Endothelial cell of umbilical vein (primary cell): ENCODE data around the gene PKDCC. TPM values are rescaled to one million over a fixed set of nuclear protein-coding genes. Genes with fewer than 3 reads are reported as not detected.

ENCODE experiments used
- BruUV-seq: library from RNA; stranded (reverse); fragments of 400-500 nt; replicated peaks from 2 replicates; lab custom pipeline; 2021; lab: Mats Ljungman, UMichigan
- CTCF ChIA-PET: fragments of 300-600, 350-600 bp; sonication (Branson Sonifier 250); formaldehyde crosslinking; loops from one replicate; lab custom pipeline; 2021; ENCODE audit warnings: antibody characterized with exemption, inconsistent platforms; lab: Charles Lee
- POLR2A ChIA-PET: fragments of 300-600, 350-600 bp; sonication (Branson Sonifier 250); formaldehyde crosslinking; loops from one replicate; lab custom pipeline; 2021; ENCODE audit warnings: antibody characterized with exemption, inconsistent platforms; lab: Charles Lee
- DNase-seq: peaks from one replicate; pipeline ENCODE4 v3.0.0-alpha.2; 2011; ENCODE audit warnings: low read depth, low spot score
- FAIRE-seq: peaks from 2 replicates; lab custom pipeline; 2011; peaks lifted over from hg19 to GRCh38; lab: Jason Lieb, UNC
- H2AFZ ChIP-seq: 2 replicates; pipeline ENCODE4 v1.6.0; 2012; ENCODE audit warnings: low read depth, low read length, control low read depth, inconsistent platforms
- H3K27ac ChIP-seq: 2 replicates; pipeline ENCODE4 v1.5.1; 2011; ENCODE audit warnings: low read depth, mild to moderate bottlenecking, control low read depth, low read length, moderate library complexity; ENCODE audit not compliant: insufficient read depth
- H3K27me3 ChIP-seq, 2 experiments: 2 replicates each; pipeline versions ENCODE4 v1.6.0 to v1.6.1; 2011; ENCODE audit warnings: low read length in 2 of 2, mixed read lengths in 1 of 2; ENCODE audit not compliant: control insufficient read depth in 2 of 2, insufficient read depth in 2 of 2
- H3K36me3 ChIP-seq, 2 experiments: 2 replicates in 1 of 2; 3 replicates in 1 of 2; pipeline ENCODE4 v1.5.1; 2011; ENCODE audit warnings: low read length in 2 of 2, mild to moderate bottlenecking in 1 of 2, moderate library complexity in 1 of 2; ENCODE audit not compliant: control insufficient read depth in 2 of 2, insufficient read depth in 2 of 2; ENCODE audit errors: extremely low read depth in 1 of 2
- H3K4me1 ChIP-seq: 3 replicates; pipeline ENCODE4 v1.5.1; 2011; ENCODE audit warnings: mild to moderate bottlenecking, low read length; ENCODE audit not compliant: control insufficient read depth, insufficient read depth; ENCODE audit errors: extremely low read depth
- H3K4me2 ChIP-seq: 2 replicates; pipeline ENCODE4 v1.6.1; 2011; ENCODE audit warnings: low read length, control low read depth, mixed read lengths; ENCODE audit not compliant: insufficient read depth
- H3K4me3 ChIP-seq, 3 experiments: fragments of 200-600 bp in 1 of 3; sonication (generic), shearing (Covaris generic) in 1 of 3; replicated peaks in 1 of 3; 2 replicates each; pipeline ENCODE4 v1.5.1; 2011 to 2016; ENCODE audit warnings: control low read depth in 3 of 3, low read length in 3 of 3, mild to moderate bottlenecking in 2 of 3, inconsistent platforms in 1 of 3, low read depth in 1 of 3, moderate library complexity in 1 of 3; ENCODE audit not compliant: insufficient read depth in 1 of 3
- H3K79me2 ChIP-seq: 2 replicates; pipeline ENCODE4 v1.6.0; 2012; ENCODE audit warnings: low read length, inconsistent platforms; ENCODE audit not compliant: control insufficient read depth, insufficient read depth
- H3K9ac ChIP-seq: replicated peaks from 2 replicates; pipeline ENCODE3; 2011; ENCODE audit warnings: low read length, control low read depth; ENCODE audit not compliant: insufficient read depth; ENCODE audit errors: extremely low read depth
- H3K9me1 ChIP-seq: replicated peaks from 3 replicates; pipeline ENCODE4 v1.6.0; 2011; ENCODE audit warnings: mild to moderate bottlenecking, low read length; ENCODE audit not compliant: control insufficient read depth, insufficient read depth; ENCODE audit errors: extremely low read depth
- H3K9me3 ChIP-seq: replicated peaks from 2 replicates; pipeline ENCODE4 v1.5.1; 2012; ENCODE audit warnings: low read length, inconsistent platforms; ENCODE audit not compliant: control insufficient read depth, insufficient read depth
- H4K20me1 ChIP-seq: replicated peaks from 2 replicates; pipeline ENCODE3; 2011; ENCODE audit warnings: mild to moderate bottlenecking, low read length; ENCODE audit not compliant: control insufficient read depth, insufficient read depth; ENCODE audit errors: extremely low read depth
- EZH2 ChIP-seq: IDR thresholded peaks from 2 replicates; pipeline ENCODE4 v1.6.1; 2012; ENCODE audit warnings: borderline replicate concordance, low read depth, mild to moderate bottlenecking, moderate library complexity, low read length, inconsistent platforms; ENCODE audit not compliant: severe bottlenecking
- FOS ChIP-seq: IDR thresholded peaks from 2 replicates; pipeline ENCODE4 v1.6.1; 2011; ENCODE audit warnings: mild to moderate bottlenecking, low read length, moderate library complexity, borderline replicate concordance; ENCODE audit not compliant: insufficient read depth
- GATA2 ChIP-seq: IDR thresholded peaks from 2 replicates; pipeline ENCODE4 v1.7.0; 2011; ENCODE audit warnings: low read depth, mild to moderate bottlenecking, moderate library complexity, mixed read lengths, low read length; ENCODE audit not compliant: insufficient read length, insufficient read depth
- JUN ChIP-seq: IDR thresholded peaks from 2 replicates; pipeline ENCODE4 v1.6.1; 2011; ENCODE audit warnings: borderline replicate concordance, low read depth; ENCODE audit not compliant: insufficient read length, insufficient read depth
- MYC ChIP-seq: IDR thresholded peaks from one replicate; pipeline ENCODE4 v1.6.1; 2011; ENCODE audit warnings: mild to moderate bottlenecking, low read depth, low read length
- POLR2A ChIP-seq: IDR thresholded peaks from 2 replicates; pipeline ENCODE4 v1.6.1; 2012; ENCODE audit warnings: low read depth, mild to moderate bottlenecking, control low read depth, low read length
- POLR2AphosphoS5 ChIP-seq: IDR thresholded peaks from 2 replicates; pipeline ENCODE4 v1.6.1; 2012; ENCODE audit warnings: low read depth, mild to moderate bottlenecking, control low read depth, low read length, moderate library complexity; ENCODE audit not compliant: insufficient read depth
- dilution Hi-C: fragments of 300-500 bp; cut with MboI; formaldehyde crosslinking; loops from one replicate; pipeline ENCODE4 v1.15.0; 2019; ENCODE audit warnings: low sequenced_read_pairs; ENCODE audit not compliant: extremely low pct_ligation_motif_present
- intact Hi-C: fragments of 100-400 bp; cut with micrococcal nuclease; formaldehyde crosslinking; loops from one replicate; pipeline ENCODE4 v1.10.0; 2022
- polyA plus RNA-seq, 4 experiments: library from polyadenylated mRNA; depleted of rRNA in 3 of 4; stranded (reverse) in 3 of 4; unstranded in 1 of 4; fragments of >200 nt; gene quantifications; 2 replicates each; pipeline versions ENCODE4 v1.2.1 to v1.2.3, GENCODE V29; 2011 to 2012; ENCODE audit warnings: missing spikeins in 1 of 4
- total RNA-seq: library from RNA; stranded (reverse); gene quantifications from 2 replicates; pipeline ENCODE4 v1.2.3, GENCODE V29; 2021
- TF ChIP-seq, protein P1 (sequence below): IDR thresholded peaks from 2 replicates; pipeline ENCODE4 v1.6.1; 2011; ENCODE audit not compliant: insufficient read depth, insufficient read length
- TF ChIP-seq, protein P2 (sequence below), 2 donors: IDR thresholded peaks; 1 replicate in 1 of 2; 2 replicates in 1 of 2; pipeline ENCODE4 v1.5.1; 2011; ENCODE audit warnings: low read length in 2 of 2, mild to moderate bottlenecking in 2 of 2, moderate library complexity in 2 of 2, control low read depth in 1 of 2, inconsistent platforms in 1 of 2, low read depth in 1 of 2; ENCODE audit not compliant: insufficient read depth in 1 of 2; ENCODE audit errors: extremely low read depth in 1 of 2

PKDCC gene
- total and polyA plus RNA-seq, 2 donors (not counting 3 experiments of a cell fraction or from before 2014, with no cell fraction given): 3.0 to 5.9 TPM

DNA sequence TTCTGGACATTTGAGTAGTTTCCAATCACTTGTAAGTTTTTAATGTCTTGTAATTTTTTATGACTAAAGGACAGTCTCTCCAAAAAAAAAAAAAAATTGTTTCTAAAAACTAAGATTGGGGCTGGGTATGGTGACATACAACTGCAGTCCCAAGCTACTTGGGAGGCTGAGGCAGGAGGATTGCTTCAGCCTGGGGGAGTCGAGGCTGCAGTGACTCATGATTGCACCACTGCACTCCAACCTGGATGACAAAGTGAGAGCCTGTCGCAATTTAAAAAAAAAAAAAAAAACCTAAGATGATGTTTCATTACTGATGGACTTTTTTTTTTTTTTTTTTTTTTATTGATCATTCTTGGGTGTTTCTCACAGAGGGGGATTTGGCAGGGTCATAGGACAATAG is 34.4 kb upstream of the PKDCC start:
- BruUV-seq: no TSS peak
- POLR2A ChIA-PET: no interaction called here

More for the DNA sequence above, 34.4 kb upstream of the PKDCC start:
- TF ChIP-seq, protein P1, sequence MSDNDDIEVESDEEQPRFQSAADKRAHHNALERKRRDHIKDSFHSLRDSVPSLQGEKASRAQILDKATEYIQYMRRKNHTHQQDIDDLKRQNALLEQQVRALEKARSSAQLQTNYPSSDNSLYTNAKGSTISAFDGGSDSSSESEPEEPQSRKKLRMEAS: no peak
- TF ChIP-seq FOS: no peak
- no peak for TF ChIP-seq JUN
- TF ChIP-seq, protein P2, sequence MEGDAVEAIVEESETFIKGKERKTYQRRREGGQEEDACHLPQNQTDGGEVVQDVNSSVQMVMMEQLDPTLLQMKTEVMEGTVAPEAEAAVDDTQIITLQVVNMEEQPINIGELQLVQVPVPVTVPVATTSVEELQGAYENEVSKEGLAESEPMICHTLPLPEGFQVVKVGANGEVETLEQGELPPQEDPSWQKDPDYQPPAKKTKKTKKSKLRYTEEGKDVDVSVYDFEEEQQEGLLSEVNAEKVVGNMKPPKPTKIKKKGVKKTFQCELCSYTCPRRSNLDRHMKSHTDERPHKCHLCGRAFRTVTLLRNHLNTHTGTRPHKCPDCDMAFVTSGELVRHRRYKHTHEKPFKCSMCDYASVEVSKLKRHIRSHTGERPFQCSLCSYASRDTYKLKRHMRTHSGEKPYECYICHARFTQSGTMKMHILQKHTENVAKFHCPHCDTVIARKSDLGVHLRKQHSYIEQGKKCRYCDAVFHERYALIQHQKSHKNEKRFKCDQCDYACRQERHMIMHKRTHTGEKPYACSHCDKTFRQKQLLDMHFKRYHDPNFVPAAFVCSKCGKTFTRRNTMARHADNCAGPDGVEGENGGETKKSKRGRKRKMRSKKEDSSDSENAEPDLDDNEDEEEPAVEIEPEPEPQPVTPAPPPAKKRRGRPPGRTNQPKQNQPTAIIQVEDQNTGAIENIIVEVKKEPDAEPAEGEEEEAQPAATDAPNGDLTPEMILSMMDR (IDR thresholded peaks at IDR 0.05; ENCODE audit: extremely low read depth in 1 of 2, insufficient read depth in 1 of 2, low read depth in 1 of 2, low read length in 2 of 2): no peak
- no peak for TF ChIP-seq POLR2A
- no peak for TF ChIP-seq EZH2
- TF ChIP-seq GATA2: no peak
- no peak for TF ChIP-seq MYC
- TF ChIP-seq POLR2AphosphoS5: no peak
- no peaks in the 10 kb centered on the region for H4K20me1 ChIP-seq
- no peak for FAIRE-seq
- CTCF ChIA-PET: interaction anchor here (4.5 kb wide), 1 partner anchor 143 kb away, joined by 21 read pairs; no protein-coding TSS in a partner anchor
- H3K4me3 ChIP-seq: no peak overlapping the region
- intact Hi-C loops (no loop called here), dilution Hi-C loops (no loop called here)
- no peak overlapping the region for H3K27ac ChIP-seq
- no peaks in the 10 kb centered on the region for H3K36me3 ChIP-seq
- H3K79me2 ChIP-seq: no peaks in the 10 kb centered on the region
- no peak overlapping the region for H3K4me2 ChIP-seq
- no peaks in the 10 kb centered on the region for H3K27me3 ChIP-seq
- H3K9me3 ChIP-seq: no peaks in the 10 kb centered on the region
- no peak overlapping the region for H2AFZ ChIP-seq
- H3K9me1 ChIP-seq: no peaks in the 10 kb centered on the region
- H3K4me1 ChIP-seq: no peaks in the 10 kb centered on the region
- no peak for DNase-seq
- H3K9ac ChIP-seq: no peak overlapping the region
